Colonic mucosa (tissue), 4 donors: Measurements from ENCODE around the gene PHKA2. TPM values are rescaled to one million over a fixed set of nuclear protein-coding genes. Genes with fewer than 3 reads are reported as not detected.

Experiments
- DNase-seq: peaks from one replicate; pipeline ENCODE4 v3.0.0-alpha.2; 2020
- H3K27ac ChIP-seq: fragments of 200-600 bp; one replicate; pipeline ENCODE4 v1.8.0; 2021
- H3K27me3 ChIP-seq: fragments of 200-600 bp; one replicate; pipeline ENCODE4 v1.8.0; 2021
- H3K36me3 ChIP-seq: fragments of 200-600 bp; one replicate; pipeline ENCODE4 v1.8.0; 2021
- H3K4me1 ChIP-seq: fragments of 200-600 bp; one replicate; pipeline ENCODE4 v1.8.0; 2021; ENCODE audit warnings: mild to moderate bottlenecking
- H3K4me3 ChIP-seq: fragments of 200-600 bp; one replicate; pipeline ENCODE4 v1.8.0; 2021
- H3K9ac ChIP-seq, 2 donors: one replicate each; pipeline ENCODE4 v1.7.0; 2013; ENCODE audit warnings: control low read depth in 2 of 2, low read depth in 2 of 2, low read length in 2 of 2
- H3K9me3 ChIP-seq: fragments of 200-600 bp; one replicate; pipeline ENCODE4 v1.8.0; 2021
- CTCF ChIP-seq: fragments of 200-600 bp; IDR thresholded peaks from one replicate; pipeline ENCODE4 v1.8.0; 2022; ENCODE audit warnings: antibody characterized with exemption, mild to moderate bottlenecking
- intact Hi-C: fragments of 100-400 bp; cut with DNase I; formaldehyde crosslinking; loops from one replicate; pipeline ENCODE4 v1.14.1; 2022
- total RNA-seq, 2 donors: library from RNA; stranded (reverse); fragmentation: NEBNext Ultra II Directional in 1 of 2; extraction: Animal tissue kit (Norgen Biotek cat#: 25700) in 1 of 2; gene quantifications; one replicate each; pipeline ENCODE4 v1.2.1, GENCODE V29; 2021
- donor health status: healthy.
- donor health status: DM: no; HTN: no; CAD: no.
- donor health status: DM: no; HTN: no; CAD: no.

PHKA2 gene
- total RNA-seq, 2 donors from 2014 or later, result 22.8 to 38.6 TPM

- DNase-seq, result no peak
- H3K27me3 ChIP-seq, result no peaks in the 10 kb centered on the region
- no peaks in the 10 kb centered on the region for H3K36me3 ChIP-seq
- no peaks in the 10 kb centered on the region for H3K4me1 ChIP-seq
- no peaks in the 10 kb centered on the region for H3K9me3 ChIP-seq
- no peak overlapping the region for H3K4me3 ChIP-seq
- intact Hi-C loops, result no loop called here
- TF ChIP-seq CTCF, result no peak
- no peak overlapping the region for H3K27ac ChIP-seq
- H3K9ac ChIP-seq, result no peak overlapping the region
Measured at GRCh38 chrX:18900401-18900976, 83.4 kb downstream of the PHKA2 start.

GRCh38 chrX:18899796-18900380, 84.0 kb downstream of the PHKA2 start:
- DNase-seq, result no peak
- Histone ChIP-seq H3K9me3 (no peaks in the 10 kb centered on the region), H3K4me3 (no peak overlapping the region), H3K4me1 (no peaks in the 10 kb centered on the region), H3K27ac (no peak overlapping the region), H3K36me3 (no peaks in the 10 kb centered on the region), H3K27me3 (no peaks in the 10 kb centered on the region), H3K9ac (no peak overlapping the region)
- TF ChIP-seq CTCF, result no peak
- intact Hi-C loops, result loop anchor here (10.0 kb wide), 1 partner anchor 475 kb away; the partner anchor contains the start of gene CDKL5

GRCh38 chrX:18898492-18898891, 85.4 kb downstream of the PHKA2 start:
- intact Hi-C loops, result loop anchor here (10.0 kb wide), 1 partner anchor 474 kb away; the partner anchor contains the start of gene CDKL5
- no peak for TF ChIP-seq CTCF
- no peak overlapping the region for H3K27ac ChIP-seq
- H3K36me3 ChIP-seq, result no peaks in the 10 kb centered on the region
- H3K4me1 ChIP-seq, result no peaks in the 10 kb centered on the region
- no peak overlapping the region for H3K4me3 ChIP-seq
- no peaks in the 10 kb centered on the region for H3K9me3 ChIP-seq
- DNase-seq, result no peak
- H3K9ac ChIP-seq, result no peak overlapping the region
- H3K27me3 ChIP-seq, result no peaks in the 10 kb centered on the region

- no peaks in the 10 kb centered on the region for H3K9me3 ChIP-seq
- H3K9ac ChIP-seq, result no peak overlapping the region
- H3K27ac ChIP-seq, result no peak overlapping the region
- no peak for DNase-seq
- TF ChIP-seq CTCF, result no peak
- no peaks in the 10 kb centered on the region for H3K27me3 ChIP-seq
- H3K4me1 ChIP-seq, result no peaks in the 10 kb centered on the region
- H3K4me3 ChIP-seq, result no peak overlapping the region
- intact Hi-C loops, result loop anchor here (10.0 kb wide), 1 partner anchor 473 kb away; the partner anchor contains the start of gene CDKL5
- no peaks in the 10 kb centered on the region for H3K36me3 ChIP-seq
Measured at GRCh38 chrX:18898091-18898490, 85.8 kb downstream of the PHKA2 start.

GRCh38 chrX:18897611-18898010, 86.3 kb downstream of the PHKA2 start:
- H3K27ac ChIP-seq, result no peak overlapping the region
- no peak overlapping the region for H3K4me3 ChIP-seq
- no peaks in the 10 kb centered on the region for H3K27me3 ChIP-seq
- H3K9me3 ChIP-seq, result no peaks in the 10 kb centered on the region
- H3K36me3 ChIP-seq, result no peaks in the 10 kb centered on the region
- no peak for TF ChIP-seq CTCF
- intact Hi-C loops, result loop anchor here (10.0 kb wide), 1 partner anchor 473 kb away; the partner anchor contains the start of gene CDKL5
- no peak overlapping the region for H3K9ac ChIP-seq
- no peaks in the 10 kb centered on the region for H3K4me1 ChIP-seq
- no peak for DNase-seq
